NCI-H82 treated with DMSO at 0.1 percent for 48 hours (cell line): ENCODE measurements around the gene TPMT.
"Not testable (repeated sequence)": the region's sequence is repeated elsewhere in the genome, so short reads cannot be mapped to it uniquely, and the experiment has no call there.

Source experiments
- DNase-seq: peaks from one replicate; lab custom pipeline; 2025; ENCODE audit not compliant: unreplicated experiment; lab: John Stamatoyannopoulos, UW

The TPMT gene

GRCh38 chr6:18155864-18156421 is 1.1 kb upstream of the TPMT start:
- DNase-seq = peak; percentile 40

DNA sequence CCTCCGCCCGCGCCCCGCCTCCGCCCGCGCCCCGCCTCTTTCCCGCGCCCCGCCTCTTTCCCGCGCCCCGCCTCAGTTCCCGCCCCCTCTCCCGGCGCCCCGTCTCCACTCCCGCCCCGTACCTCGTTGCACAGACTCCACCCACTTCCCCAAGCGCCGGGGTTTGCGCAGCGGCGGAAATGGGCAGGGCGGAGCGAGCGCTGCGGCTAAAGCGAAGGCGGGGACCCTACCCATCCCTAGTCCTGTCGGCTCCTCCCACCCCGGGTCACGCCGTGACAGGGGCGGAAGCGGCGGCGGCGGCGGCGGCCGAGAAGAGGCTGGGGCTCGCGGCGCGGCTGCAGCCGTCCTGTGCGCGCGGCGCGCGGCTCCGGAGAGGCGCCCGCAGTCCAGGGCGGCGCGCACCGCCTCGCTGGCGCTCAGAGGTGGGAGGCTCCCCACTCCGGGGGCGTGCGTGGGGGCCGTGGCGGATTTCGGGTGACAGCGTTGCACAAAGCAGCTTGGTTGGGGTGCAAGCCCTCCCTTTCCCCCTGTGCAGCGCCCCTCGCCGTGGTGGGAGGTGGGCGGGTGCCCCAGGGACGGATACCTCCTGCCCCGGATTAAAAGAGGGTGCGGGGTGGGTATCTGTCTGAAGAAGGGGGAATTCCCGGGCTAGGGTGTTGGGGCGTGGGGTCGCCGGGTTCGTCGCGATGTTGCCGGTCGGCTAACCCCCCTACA is 430 bp upstream of the TPMT start, which contains the start of gene KDM1B:
TSS of gene KDM1B (plus strand) at position 273 of the 714 bp plus-strand sequence. CDS start 4,474 bp downstream, outside the sequence.
- DNase-seq = peak; percentile 96

GRCh38 chr6:18153311-18153703 is 1.6 kb downstream of the TPMT start:
- no peak for DNase-seq

- no peak for DNase-seq
Measured at GRCh38 chr6:18151801-18152200, 3.1 kb downstream of the TPMT start.

GRCh38 chr6:18151391-18151790 is 3.5 kb downstream of the TPMT start:
- DNase-seq = not testable (repeated sequence)

GRCh38 chr6:18148304-18149025 is 6.4 kb downstream of the TPMT start:
- no peak for DNase-seq

GRCh38 chr6:18147616-18148015 is 7.3 kb downstream of the TPMT start:
- no peak for DNase-seq

GRCh38 chr6:18147160-18147559 is 7.7 kb downstream of the TPMT start:
- no peak for DNase-seq

DNA sequence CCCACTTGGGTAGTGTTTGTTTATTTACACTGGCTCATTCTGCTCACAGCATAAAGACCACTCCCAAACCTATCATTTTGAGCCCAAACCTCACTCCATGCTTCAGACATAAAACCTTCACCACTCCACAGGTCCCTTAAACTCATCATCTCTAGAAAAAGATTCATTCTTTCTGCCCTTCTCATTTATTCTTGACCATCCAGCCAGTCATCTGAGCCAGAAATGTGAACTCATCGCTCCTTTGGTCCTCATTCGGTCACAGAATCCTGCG is 12.4 kb downstream of the TPMT start:
- DNase-seq = no peak

DNA sequence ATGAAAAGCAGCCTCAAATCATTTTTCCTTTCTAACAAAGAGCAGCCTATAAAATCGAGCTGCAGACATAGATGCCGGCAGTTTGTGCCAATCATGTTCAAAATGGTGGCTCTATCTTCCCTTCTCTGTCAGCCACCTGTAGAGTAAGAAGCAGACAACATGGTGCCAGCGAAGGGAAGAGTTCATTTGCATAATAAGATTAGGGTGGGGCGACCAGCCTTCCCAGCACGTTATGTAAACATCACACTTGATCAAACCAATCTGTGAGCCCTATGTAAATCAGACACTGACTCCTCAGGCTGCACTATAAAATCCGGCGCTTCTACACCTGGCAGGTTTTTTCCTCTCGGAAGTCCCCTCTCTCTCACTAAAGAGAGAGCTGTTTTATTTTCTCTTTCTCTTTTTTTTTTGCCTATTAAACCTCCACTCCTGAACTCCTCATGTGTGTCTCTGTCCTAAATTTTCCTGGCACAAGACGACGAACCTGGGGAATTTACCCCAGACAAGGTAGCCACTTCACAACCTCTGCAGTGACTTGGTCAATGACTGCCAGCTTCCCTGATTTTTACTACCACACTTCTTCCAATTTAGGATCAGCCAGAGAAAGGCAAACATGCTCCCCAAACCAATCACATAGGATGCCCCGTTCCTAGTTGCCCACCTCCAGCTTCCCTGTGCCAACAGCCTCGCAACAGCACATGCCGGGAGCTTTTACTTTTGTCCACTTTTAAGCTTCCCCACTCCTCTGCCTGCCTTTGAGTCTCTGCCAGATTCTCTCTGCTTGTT is 12.9 kb downstream of the TPMT start:
- peak; percentile 87 for DNase-seq

- no peak for DNase-seq
Measured at GRCh38 chr6:18139935-18140621, 14.8 kb downstream of the TPMT start.

GRCh38 chr6:18138906-18139305 is 16.0 kb downstream of the TPMT start:
- DNase-seq = no peak

GRCh38 chr6:18136260-18136659 is 18.6 kb downstream of the TPMT start:
- DNase-seq = no peak

- no peak for DNase-seq
Measured at GRCh38 chr6:18135171-18135570, 19.7 kb downstream of the TPMT start.

DNA sequence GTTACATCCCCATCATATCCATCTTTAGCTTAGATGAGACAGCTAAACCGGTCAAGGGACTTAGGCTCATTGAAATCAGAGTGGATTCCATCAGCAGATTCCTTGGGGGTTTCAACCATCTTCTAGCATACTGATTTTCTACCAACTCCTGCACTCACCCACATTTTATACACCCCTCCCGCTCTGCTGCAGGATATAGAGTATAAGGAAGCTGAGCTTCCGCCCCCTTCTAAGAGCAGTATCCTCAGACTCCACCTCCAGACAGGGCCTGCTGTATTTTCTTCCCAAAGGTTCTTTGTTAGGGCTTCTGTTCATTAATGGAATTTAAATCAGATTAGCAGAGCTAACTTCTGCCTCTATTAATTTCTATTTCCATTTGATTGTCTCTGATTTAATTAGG is 22.5 kb downstream of the TPMT start:
- peak; percentile 77 for DNase-seq

DNA sequence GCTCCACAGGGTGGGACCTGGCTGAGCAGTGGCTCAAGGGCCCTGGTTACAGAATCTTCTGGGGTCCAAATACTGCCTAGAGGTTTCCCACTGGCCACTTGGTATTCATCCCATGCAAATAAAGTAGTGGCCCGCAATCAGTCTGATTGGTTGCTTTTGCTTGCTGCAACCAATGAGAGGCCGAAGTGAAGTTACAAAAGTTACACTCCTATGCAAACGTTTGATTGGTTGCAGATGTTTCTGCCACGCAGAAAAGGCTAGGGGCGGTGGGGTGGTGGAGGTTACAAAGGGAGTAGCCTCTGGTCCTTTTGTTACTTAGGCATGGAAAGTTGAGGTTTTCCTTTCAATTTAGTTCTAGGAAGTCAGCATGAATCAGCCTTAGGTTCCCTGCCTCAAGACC is 28.8 kb downstream of the TPMT start:
- no peak for DNase-seq

- DNase-seq = no peak
Measured at GRCh38 chr6:18122128-18123093, 32.5 kb downstream of the TPMT start, which contains the start of gene NHLRC1. Gene NHLRC1, minus strand, starts transcription at chr6:18122677. Its CDS starts 71 bp downstream, at chr6:18122606.

DNA sequence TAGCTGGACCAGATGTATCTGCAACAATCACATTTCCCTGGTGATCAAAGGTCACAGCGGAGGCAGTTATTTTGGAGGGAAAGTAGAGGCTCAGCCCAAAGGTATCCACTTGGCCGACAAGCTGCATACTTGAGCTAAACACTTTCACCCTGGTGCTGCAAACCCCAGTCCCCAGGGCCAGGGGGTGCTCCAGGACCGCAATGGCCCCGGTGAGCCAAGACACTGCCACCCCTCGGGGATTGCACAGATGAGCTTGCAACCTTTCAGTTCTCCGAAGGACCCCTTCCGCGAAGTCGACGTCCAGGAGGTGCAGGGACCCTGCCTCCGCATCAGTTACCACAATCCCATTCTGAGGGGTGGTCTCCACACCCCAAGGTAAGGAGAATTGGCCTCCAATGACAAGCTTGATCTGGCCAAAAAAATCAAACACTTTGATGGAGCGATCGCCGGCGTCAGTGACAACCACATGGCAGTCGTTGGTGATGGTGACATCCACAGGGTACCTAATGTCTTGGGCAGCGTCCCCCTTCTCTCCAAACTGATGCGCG is 33.2 kb downstream of the TPMT start:
- DNase-seq = no peak

GRCh38 chr6:18119236-18119635 is 35.6 kb downstream of the TPMT start:
- DNase-seq = no peak

GRCh38 chr6:18118330-18118729 is 36.5 kb downstream of the TPMT start:
- no peak for DNase-seq
